HG02588 (cell line): Measurements from ENCODE around the gene BTBD9.

ENCODE experiments used
- ATAC-seq: cut with Tn5 transposase; IDR thresholded peaks from one replicate; pipeline ENCODE4 v1.9.1; 2021; ENCODE audit warnings: mild to moderate bottlenecking, moderate library complexity; ENCODE audit not compliant: unreplicated experiment

The BTBD9 gene

DNA sequence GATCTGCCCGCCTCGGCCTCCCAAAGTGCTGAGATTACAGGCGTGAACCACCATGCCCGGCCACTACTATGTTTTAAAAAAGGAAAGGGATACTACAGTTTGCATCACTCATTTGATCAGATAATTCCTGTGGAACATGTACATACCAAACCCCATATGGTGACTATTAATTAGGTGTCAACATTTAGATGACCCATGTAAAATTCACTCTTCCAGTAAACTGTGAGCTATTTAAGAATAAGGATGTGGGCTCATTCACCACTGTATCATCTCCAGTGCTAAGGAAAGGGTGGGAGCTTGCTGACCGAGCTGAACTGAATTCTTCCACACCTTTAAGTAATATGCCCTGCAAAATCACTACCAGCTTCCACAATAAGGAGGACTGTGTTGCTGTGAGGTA lies 127.5 kb downstream of the BTBD9 start:
- no peak for ATAC-seq

DNA sequence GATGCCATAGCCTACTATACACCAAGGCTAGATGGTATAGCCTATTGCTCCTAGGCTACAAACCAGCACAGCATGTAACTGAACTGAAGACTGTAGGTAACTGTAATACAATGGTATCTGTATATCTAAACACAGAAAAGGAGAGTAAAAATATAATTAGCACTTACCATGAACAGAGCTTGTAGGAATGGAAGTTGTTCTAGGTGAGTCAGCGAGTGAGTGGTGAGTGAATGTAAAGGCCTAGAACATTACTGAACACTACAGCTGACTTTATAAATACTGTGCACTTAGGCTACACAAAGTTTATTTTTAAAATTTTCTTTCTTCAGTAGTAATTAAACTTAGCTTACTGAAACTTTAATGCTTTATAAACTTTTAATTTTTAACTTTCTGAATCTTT lies 129.5 kb downstream of the BTBD9 start:
- no peak for ATAC-seq

DNA sequence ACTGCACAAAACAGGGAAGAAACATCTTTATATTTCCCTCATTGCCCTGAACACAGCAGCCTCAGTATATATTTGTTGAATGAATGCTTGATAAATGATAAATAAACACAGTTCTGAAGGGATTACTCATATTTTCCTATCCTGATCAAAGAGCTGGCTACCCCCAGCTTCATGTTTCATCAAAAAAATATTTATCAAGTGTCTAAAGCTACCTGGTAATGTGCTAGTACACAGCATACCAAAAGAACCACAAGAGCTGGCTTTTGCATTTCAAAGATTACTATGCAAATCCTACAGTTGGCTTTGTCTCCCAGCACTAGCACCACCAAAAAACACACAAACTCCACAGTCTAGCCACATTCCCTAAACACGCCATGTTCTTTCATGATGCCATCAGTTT lies 130.0 kb downstream of the BTBD9 start:
- ATAC-seq, result no peak

DNA sequence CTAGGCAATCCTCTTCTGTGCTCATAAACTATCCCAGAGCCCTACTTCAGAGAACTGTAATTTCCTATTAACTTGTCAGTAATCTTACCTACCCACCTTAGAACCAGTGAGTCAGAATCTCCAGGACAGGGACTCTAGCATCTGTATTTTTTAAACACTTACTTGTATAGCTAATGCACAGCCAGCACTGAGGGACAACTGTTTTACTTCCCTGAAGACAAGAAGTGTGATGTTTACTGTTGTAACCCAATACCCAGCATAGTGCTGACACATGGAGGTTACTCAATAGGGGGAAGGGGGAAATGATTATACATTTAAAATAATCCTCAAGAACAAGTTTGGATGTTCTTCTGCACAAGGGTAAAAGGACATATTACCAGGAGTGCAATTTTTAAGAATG lies 130.8 kb downstream of the BTBD9 start:
- no peak for ATAC-seq

DNA sequence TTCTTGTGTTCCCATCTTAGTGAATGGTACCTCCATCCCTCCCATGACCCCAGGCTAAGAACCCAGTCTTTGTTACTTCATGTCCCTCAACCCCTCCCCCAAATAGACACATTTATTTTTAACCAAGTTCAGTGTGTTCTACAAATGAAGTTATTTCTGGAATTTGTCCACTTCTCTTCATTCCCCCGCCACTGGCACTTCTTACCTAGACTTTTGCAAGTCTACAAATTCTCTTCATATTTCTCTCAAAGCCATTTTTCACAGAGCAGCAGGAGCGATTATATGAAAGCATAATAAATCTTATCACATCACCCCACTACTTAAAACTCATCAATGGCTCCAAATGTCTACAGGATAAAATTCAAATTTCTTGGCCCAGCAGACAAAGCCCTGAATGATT lies 131.4 kb downstream of the BTBD9 start:
- no peak for ATAC-seq

DNA sequence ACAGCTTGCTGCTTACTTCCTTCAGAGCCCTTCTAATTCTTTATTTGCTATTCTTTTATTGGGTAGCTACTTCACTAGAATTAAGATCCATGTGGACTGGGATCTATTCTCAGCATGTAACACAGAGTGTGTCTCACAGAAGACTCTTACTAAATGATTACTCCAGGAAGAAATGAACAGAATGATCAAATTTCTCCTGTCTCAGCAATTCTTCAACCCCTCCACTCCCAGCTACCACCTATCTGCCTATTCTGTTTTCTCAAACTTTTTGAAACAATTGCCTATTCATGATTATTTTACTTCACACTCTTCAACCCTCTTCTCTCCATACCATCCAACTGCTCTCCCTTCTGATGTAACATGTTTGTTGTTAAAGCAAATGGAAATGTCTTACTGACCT lies 132.6 kb downstream of the BTBD9 start:
- no peak for ATAC-seq

DNA sequence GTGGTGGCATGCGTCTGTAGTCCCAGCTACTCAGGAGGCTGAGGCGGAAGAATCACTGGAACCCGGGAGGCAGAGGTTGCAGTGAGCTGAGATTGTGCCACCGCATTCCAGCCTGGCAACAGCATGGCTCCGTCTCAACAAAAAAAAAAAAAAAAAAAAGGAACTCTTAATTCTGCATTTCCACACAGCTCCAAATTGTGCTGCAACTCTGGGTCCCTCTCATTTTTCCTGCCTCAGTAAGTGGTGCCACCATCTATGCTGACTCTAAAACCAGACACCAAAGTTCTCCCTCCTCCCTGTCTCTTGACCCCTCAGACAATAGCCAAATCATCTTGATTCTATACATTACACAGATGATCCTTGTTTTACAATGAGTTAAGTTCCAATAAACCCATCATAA lies 133.9 kb downstream of the BTBD9 start:
- no peak for ATAC-seq

DNA sequence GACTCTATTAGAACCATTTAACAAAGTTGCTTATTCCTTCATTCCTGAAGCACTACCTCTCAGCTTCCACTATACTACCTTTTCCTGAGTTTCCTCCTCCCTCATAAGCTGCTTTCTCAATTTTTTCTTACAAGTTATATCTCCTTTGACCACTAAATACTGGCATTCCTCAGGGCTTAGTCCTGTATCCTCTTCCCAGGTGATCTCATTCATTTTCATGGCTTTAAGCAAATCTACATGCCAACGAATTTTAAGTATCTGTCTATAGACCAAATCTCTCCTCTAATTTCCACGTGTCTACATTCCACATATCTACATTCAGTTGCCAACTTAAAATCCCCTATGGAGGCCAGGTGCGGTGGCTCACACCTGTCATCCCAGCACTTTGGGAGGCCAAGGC lies 134.7 kb downstream of the BTBD9 start:
- ATAC-seq, result no peak

DNA sequence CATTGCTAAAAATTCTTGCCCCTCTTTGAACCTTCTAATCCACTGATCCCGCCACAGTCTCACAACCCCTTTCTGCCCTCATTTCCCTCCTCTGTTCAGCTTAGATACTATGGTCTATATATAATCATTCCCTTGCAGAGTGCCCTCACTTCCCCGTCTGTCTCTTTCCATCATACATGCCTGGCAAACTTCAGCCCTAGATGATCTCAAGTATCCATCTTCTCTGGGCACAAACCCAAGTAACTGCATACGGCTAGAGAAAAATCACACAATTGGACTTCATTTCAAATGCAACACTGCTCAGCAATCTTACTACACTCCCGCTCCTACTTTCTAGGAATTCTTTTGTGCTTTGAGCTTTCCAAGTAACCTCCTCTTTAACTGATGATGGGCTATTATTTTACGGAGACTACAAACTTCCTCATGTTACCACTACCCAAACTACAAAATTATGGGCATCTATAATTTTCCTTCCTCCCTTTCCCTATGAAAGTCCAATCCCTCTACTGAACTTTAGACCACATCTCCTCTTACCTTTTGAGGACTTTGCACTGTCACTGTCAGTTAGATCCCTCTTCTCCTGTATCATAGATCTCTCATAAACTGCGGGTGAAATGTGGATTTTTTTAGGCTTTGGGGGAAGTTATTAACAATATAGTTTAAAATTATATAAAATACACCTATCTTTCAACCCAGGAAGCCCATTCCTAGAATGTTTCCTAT lies 135.6 kb downstream of the BTBD9 start:
- no peak for ATAC-seq

DNA sequence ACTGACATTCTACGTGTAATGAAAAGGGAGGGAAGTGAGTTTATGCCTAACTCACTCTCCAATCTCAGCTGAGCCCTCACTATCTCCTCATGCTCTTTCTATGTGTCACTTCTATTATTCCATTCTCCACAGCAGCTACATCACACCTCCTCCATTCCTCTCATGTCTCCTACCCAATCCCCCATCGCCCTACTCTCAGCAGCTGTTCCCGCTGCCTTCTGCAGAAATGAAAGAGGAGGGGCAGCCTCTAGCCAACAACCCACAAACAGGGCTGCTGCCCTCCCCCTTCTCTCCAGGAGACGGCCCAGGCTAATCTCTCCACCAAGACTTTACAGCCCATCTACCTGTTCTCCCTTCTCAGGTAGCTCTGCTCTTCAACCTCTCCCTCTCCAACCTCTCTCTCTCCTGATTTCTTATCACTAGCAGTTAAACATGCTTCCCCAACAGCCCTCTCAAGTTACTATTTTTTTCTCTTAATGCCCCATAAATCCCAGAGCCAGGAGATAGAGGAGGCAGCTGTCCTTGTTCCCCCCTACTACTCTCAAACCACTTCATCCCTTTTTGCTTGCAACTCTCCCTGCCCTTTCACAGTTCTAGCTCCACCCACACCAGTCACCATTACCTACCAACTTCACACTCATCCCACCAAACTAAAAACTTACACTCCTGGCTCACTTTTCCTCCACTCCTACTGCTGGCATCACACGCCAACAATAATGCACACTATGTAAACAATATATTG lies 136.5 kb downstream of the BTBD9 start:
- no peak for ATAC-seq

DNA sequence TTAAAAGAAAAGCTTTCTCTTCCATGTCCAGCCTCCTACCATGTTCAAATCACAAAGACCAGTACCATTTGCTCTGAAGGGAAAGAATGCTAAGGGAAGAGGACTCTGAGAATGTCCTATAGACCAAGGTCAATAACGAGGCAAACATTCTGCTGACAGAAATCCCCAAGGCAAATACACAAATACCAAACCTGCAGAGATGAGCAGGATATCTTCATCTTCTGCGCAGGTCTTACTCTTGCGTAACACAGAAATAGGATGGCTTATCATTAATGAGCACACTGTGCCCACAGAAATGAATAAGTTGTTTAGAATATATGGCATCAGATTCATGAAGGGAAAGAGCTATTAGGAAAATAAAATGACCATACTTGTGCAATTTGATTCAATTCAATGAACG lies 137.3 kb downstream of the BTBD9 start:
- no peak for ATAC-seq

DNA sequence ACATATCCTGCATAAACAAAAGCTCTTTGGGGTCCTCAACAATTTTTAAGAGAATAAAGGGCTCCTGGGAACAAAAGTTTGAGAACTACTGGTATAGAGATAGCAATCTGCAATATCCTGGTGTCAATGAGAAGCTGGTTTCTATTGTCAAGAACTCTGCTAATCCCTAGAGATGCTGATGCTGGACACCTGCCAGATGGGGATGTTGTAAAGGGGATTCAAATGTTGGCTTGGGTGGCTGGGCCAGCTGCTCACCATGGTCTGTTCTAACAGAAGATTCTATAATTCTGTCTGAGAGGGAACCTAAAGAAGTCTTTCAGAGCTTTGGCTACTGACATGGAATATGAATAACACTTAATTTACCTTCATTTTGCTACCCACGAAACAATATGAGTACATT lies 137.8 kb downstream of the BTBD9 start:
- no peak for ATAC-seq

DNA sequence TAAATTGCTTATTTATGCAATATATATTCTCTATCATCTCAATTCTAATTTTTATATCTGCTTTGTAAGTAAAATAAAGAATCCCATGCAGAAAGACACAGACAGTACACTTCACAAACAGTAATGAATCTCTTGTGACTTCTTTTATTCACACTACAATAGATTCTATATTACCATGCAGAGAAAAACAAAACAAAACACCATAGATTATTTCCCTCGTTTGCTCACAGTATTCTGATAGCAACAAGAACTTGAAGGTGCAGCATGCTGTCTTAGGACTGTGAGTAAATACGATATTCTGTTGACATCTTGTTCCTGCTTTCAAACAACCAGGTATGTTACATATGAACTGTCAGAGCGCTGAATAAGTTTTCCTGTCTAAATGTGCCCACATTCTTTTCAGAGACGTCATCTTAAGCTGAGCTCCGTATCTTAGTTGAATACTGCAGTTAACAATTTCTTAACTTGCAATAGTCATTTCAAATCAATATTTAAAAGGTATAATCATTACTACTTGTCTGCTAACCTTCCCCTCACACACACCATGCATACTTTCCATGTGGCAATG lies 140.1 kb downstream of the BTBD9 start:
- ATAC-seq, result no peak

DNA sequence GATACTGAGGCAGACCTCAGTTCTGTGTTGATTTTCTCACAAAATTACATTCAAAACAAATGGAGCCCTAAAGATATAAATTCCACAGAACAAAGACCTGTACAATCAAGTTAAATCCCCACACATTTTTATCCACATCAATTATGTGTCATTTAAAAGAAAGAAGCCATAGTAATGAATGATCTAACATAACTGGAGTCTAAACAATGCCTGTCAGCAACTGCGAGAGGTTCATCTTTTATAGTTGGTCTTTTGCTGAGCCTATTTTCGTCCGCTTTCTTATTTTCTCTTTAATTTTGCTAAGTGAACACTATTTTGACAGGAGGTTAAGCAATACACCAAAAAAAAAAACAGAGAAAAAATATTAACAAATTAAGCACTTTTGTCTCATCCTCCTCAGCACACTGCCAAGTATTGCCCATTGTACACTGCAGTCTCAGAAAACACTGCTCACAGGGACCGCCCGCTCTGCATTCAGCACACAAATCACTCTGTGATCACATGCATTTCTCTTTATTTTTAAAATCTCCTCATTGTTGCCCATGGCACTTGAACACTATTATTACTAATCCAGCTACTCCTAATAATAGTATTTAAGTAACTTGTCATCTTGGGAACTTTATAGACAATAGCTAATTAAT lies 140.8 kb downstream of the BTBD9 start:
- no peak for ATAC-seq

DNA sequence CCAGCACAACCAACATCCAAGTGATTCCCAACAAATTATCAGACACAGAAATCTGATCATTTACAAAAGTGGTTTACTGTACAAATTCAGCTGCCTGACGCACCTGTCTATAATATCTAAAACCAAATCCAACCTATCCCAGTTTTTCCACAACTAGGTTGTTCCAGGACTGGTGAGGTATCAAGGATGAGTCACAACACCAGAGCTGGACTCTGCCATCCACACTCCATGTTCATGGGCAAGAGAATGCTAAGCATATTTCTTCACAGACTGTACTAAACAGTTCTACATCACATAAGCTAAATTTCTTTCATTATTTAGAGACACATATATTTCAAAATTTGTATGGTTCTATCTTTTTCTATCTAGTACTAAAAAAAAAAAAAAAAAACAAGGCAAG lies 141.6 kb downstream of the BTBD9 start:
- no peak for ATAC-seq

DNA sequence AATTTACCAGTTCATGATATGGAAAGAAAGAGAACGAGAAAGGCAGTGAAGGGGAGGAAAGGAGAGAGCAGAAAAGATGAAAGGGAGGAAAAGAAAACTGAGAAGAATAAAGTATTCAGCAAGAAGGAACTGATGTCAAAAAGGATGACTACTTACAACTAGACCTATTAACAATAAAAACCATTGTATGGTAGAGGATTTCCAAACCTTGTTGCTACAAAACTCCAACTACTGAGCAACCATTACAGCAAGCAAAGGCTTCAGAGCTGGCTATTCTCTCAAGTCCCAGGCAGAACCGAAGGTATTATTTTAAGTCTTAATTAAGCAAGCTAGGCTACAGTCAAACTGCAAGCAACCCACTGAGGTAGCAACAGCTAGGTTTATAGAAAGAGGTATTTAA lies 142.2 kb downstream of the BTBD9 start:
- ATAC-seq, result no peak

DNA sequence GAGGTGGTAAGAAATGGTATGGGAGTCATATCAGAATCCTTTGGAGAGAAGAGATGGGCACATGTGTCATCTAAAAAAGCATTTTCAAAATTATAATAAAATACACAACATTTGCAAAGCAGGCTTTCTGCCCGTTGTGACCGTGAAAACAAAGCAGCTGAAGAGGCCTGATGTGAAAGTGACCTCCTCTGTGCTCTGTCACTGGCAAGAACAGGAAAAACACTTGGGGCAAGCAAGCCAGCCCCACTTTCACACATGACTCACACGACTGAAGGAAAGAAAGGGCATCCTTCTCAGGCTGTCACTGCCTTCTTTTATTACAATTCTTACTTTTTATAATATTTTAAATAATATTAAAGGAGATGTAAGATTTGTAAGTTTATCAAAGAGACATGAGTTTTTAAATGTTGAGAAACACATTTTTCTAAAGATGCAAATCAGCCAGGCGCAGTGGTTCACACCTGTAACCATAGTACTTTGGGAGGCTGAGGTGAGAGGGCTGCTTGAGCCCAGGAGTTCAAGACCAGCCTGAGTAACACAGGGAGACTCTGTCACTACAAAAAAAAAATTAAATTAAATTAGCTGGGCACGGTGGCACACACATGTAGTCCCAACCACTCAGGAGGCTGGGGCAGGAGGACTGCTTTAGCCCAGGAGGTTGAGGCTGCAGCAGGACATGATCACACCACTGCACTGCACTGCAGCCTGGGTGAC lies 143.7 kb downstream of the BTBD9 start:
- no peak for ATAC-seq

DNA sequence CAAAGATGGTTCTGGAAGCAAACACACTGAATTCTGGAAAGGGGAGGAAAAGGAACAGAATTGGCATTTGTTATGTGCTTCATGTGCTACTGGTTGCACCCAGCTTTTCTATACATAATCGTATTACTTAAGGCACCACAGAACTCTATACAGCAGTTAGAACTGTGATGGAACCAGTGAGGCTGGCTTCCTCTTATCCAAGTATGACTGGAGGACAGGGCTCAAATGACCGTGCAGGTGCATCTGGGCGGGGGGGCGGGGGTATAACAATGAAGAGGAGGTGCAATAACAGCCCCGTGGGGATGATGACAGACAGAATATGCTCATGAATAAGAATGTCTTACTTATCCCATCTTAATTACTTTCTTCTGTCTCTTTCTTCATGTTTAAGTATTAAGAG lies 144.2 kb downstream of the BTBD9 start:
- ATAC-seq, result no peak

DNA sequence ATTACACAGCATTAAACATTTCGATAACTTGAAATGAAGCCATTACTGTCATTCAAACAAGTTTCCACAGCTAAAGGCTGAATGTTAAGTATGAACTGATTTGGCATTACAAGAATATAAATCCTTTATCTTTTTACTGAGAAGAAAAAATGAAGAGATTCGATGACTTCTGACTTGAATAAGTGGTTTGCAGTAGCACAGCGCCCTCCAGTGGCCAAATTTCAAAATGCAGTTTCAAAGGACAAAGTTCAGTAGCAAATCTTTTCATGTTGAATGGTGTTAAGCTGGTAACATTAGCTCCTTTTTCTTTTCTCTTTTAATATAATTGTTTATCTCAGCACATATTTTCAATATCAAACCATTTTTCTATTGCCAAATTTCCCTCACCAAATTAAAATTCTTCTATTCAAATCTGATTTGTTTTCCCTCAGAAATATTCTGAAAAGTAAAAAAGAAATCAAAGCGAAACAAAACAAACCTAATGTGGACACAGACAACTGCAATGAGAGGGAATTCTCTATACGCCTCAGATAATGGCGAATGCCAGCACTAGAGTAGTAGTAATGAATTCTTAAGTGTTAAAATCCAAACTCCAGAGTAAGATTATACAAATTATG lies 145.7 kb downstream of the BTBD9 start:
- ATAC-seq, result no peak

DNA sequence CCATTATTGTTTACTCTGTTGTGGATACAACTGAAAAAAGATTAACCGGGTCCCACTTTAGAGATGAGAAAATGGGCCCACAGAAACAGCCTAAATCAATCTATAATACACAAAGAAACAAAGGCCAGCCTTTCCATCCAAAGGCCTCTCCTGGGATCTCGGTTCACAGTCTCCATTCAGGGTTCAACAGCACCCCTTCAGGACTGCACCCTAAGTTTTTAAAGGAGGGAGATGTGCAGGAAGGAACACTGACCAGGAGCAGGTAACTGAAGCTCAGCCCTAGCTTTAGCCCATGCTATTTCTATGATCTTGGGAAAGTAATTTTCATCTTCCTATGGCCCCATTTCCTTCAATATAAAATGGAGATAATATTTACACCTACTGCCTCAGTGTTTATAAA lies 147.7 kb downstream of the BTBD9 start:
- ATAC-seq, result no peak

DNA sequence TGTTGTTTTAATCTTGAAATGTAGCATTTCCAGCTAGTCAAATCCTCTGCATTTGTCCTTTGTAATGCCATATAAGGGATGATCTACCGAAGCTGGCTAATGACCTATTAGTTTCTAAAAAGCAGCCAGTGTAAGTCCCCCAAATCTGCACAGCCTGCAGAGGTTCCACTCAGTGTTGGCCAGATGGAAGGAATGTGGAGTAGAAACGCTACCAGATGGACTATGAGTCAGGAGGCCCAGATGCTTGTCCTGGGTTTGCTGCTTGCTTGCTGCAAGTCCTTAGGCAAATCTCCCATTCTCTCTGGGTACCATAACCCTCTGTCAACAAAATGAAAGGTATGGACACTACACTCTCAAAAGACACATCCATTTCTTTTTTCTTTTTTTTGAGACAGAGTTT lies 149.8 kb downstream of the BTBD9 start:
- ATAC-seq, result no peak
